Stimulated activated CD8-positive, alpha-beta memory T cell treated with anti-CD3 and anti-CD28 coated beads, Interleukin-15, amount 100 ng/mL, for 1 hour (primary cell): ENCODE data around the gene ARF6.
"Not testable (repeated sequence)": the region's sequence is repeated elsewhere in the genome, so short reads cannot be mapped to it uniquely, and the experiment has no call there.

Experiments used
- DNase-seq: peaks from one replicate; pipeline ENCODE4 v3.0.0-alpha.2; 2020; ENCODE audit warnings: low read depth

ARF6 gene

DNA sequence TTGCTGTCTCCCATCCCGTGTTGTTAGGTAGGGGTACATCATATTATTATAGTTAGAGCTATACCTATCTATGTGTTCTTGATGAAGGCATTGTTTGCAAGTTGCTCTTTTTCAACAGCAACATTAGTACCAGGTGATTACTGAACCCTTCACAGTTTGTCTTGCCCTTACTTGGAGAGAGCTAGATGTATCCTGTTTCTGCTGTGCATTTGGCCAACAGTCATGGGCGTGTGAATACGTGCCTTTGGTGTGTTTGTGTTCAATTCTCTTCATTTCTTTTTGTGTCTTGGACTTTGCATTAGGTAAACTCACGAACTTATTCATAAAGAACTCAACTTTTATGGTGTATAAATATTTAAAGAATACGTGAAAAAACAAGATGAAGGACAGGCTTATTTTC lies 14.3 kb downstream of the ARF6 start:
- DNase-seq, result no peak

DNA sequence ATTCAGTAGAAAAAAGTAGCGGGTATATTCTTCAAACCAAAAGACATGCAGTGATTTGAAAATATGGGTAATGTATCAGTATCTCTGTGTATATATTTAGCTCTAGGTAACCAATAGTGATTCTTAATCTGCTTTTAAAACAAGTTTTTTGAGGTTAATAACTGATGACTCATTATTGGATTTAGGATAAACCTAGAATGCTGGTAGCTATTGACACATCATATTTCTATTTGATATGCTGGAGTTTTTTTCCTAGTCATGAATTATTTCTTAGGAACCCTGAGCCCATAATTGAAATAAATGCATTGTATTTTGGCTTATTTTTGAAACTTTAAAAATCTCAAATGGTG lies 15.5 kb downstream of the ARF6 start:
- no peak for DNase-seq

DNA sequence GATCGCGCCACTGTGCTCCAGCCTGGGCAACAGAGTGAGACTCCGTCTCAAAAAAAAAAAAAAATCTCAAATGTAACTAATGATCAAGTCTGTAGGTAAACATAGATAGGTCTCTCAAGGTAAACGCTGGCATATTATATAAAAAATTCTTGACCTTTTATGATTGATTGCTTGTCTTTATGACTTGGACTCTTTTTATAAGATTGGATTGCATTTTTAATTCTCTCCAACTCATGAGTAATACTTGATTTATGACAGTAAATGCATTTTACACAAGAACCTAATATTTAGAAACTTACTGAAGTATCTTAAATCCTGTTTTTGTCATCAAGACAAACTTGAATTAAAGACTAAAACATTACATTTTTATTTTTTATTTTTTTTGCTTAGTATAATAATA lies 16.1 kb downstream of the ARF6 start:
- no peak for DNase-seq

DNA sequence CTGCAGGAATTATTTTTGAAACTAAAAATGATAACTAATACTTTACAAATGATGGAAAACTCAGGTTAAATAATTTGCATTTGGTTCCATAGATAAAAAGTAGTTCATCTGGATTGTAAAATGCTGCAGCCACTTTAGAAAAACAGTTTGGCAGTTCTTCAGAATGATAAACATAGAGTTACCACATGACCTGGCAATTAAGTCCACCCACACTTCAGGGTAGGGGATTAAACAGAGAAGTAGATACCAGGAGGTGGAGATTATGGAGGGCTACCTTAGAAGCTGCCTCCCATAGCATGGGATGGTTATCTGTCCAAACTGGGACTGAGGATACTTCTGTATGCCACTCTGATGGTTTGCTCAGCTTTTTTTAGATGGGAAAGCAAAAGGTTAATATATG lies 22.2 kb downstream of the ARF6 start:
- no peak for DNase-seq

DNA sequence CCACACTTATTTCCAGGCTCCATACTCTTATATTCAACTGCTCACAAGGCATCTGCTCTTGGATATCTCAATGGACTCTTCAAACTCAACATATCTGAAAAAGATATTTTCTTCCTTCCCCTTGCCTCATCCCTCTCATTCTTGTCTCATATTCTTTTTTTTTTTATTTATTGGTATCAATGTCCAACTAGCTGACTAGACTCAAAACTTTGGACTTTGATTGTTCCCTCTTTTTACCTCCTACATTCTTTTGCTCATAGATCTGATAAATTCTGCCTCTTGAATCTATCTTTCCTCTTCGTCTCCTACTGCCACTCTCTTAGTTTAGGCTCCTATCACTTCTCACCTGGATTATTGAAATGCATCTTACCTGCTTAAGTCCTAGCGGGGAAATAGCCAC lies 25.8 kb downstream of the ARF6 start:
- no peak for DNase-seq

DNA sequence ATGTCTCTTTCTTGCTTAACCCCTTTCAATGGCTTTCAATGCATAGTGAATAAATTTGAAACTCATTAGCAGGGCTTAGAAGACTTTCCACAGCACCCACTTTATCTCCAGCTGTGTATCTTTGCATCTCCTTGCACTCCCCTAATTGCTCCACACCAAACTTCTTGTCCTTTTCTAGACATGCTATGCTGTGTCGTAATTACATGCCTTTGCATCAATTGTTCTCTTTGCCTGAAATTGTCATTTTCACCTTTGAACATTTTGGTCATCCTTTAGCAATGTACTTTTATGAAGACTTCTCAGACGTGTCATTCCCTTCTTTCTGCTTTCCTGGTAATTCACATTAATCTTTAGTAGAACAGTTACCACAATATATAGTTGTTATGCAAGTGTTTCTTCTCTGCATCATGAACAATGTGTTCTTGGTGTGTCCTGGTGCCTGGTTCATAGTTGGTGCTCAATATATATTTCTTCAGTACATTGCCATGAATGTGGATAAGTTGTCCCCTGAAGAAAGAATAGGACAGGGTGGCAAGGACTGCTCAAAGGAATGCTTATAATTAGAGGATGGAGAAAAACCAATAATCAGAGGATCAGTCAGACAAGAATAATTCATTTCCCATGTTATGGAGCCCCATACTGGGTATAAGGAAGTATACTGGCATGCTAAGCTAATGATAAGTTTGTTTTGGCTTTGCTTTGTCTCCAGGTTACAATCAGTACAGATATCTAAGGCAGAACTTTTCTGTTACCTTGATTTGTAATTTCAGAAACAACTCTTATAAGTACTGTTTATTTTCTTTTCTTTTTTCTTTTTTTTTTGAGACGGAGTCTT lies 27.2 kb downstream of the ARF6 start:
- DNase-seq, result no peak

DNA sequence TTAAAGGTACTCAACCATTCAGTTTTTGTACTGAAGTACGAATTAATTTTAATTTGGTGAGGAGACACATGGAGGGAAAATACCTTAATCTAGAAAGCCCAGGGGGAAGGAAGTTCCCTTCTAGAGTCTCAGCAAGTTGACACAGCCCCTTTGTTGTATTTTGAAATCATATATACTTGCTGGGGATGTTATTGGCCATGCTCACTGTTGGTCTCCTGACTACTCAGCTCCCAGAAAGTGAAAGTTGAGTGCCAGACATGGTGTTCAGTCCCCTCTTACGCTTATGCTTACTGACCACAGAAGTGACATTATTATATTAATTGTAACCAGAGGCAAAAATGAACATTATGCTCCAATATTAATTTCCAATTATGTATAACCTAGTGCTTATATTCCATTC lies 28.1 kb downstream of the ARF6 start:
- DNase-seq, result no peak

DNA sequence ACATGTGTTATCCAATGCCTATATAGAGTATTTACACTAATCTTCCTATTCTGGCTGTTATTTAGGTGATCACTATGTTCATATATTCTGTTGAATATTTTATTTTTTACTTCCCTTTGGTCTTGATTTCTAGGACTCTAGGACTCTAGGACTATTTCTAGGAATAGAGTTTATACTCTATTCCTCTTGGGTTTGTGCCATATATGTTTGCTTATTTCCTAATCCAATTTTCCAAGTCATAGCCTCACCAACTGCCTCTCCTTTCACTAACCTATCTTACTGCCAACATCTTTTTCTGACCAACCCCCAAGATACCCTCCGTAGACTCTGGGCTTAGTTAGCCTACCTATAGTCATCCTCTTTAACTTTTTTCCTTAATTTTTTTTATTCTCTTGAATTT lies 28.5 kb downstream of the ARF6 start:
- no peak for DNase-seq

DNA sequence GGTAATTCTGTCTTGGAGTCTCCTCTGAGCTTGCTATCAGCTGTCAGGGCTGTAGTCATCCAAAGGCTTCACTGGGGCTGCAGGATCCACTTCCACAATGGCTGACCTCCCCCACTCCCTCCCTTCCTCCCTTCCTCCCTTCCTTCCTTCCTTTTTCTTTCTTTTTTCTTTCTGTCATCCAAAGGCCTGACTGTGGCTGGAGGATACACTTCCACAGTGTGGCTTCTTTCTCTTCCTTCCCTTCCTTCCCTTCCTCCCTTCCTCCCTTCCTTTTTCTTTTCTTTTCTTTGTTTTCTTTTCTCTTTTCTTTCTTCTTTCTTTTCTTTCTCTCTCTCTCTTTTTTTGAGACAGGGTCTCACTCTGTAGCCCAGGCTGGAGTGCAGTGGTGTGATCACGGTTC lies 30.6 kb downstream of the ARF6 start:
- DNase-seq, result no peak

DNA sequence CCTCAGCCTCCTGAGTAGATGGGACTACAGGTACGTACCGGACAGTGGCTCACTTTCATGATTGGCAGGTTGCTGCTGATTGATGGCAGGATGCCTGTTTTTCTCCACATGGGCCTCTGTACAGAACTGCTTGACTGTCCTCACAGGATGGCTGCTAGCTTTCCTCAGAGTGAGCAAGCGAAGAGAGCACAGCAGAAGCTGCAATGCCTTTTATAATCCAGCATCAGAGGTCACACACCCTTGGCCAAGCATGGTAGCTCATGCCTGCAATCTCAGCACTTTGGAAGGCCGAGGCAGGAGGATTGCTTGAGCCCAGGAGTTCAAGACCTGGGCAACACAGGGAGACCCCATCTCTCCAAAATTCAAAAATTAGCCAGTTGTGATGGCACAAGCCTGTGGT lies 31.0 kb downstream of the ARF6 start:
- no peak for DNase-seq

DNA sequence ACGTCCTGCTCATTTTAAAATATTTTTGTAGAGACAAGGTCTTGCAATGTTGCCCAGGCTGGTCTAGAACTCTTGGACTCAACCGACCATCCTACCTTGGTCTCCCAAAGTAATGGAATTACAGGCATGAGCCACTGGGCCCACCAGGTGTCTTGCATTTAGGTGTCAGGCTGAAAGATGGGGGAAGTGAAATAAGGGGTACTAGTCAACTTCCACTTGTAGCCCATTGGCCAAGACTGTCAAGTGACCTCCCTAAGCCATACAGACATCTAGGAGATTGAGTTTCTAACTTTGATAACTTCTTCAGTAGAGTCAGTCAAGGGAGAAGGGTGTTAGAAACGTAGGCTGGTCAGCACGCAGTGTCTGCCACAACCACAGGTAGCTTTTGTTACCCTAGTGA lies 32.0 kb downstream of the ARF6 start:
- no peak for DNase-seq

DNA sequence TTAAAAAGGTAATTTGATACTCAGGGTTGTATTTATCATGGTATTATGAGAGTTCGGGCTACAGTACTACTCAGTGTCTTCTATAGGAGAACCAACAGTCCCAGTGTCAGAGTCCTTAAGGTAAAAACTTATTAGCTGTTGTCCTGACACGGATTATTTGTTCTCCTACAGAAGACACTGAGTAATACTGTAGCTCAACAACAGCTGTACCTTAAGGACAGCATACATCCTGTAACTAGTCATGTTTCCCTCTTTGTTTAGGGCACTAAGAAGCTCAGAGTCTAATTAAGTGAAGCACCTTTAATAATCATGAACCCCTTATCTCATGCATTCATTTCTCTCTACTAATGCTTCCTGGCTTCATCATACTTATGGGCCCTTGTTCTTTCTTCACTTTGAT lies 33.9 kb downstream of the ARF6 start:
- DNase-seq, result no peak

DNA sequence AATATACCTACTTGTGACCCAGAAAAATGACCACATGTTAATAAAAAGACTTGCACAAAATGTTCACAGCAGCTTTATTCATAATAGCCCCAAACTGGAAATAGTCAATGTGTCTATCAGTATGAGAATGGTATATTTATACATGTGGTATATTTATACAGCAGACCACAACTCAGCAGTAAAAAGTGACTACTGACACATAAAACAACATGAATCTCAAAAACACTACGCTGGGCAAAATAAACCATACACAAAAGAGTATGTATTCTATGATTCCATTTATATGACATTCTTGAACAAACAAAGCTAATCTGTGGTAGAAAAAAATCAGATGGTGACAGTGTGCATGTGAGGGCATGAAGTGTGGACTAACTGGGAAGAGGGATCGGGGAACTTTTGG lies 35.1 kb downstream of the ARF6 start:
- no peak for DNase-seq

DNA sequence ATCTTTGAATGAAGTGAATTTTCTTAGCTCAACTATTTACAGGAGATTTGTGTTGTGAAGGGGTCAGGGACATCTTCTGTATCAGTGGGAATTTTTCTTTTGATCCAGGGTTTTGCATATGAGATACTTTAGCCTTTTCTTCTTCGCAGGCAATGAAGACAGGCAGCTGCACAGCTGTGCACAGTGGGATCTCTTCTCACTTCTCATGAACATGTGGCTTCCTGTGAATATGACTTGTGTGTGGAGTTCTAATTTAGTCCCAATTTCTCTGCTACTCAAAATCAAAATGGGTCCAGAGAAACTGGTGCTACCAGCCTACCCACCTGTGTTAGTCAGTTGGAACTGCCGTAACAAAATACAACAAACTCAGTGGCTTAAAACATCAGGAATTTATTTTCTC lies 37.8 kb downstream of the ARF6 start:
- no peak for DNase-seq

DNA sequence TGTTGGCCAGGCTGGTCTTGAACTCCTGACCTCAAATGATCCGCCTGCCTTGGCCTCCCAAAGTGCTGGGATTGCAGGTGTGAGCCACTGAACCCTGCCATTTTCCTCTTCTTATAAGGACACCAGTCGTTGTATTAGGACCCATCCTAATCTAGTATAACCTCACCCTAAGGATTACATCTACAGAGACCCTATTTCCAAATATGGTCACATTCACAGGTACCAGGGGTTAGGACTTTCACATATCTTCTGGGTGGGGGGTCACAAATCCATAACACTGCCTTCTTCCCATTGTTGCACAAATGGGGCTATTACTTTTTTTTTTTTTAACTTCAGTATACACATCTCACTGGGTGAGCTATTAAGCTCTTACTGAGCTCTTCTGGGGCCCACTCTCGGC lies 38.6 kb downstream of the ARF6 start:
- no peak for DNase-seq

DNA sequence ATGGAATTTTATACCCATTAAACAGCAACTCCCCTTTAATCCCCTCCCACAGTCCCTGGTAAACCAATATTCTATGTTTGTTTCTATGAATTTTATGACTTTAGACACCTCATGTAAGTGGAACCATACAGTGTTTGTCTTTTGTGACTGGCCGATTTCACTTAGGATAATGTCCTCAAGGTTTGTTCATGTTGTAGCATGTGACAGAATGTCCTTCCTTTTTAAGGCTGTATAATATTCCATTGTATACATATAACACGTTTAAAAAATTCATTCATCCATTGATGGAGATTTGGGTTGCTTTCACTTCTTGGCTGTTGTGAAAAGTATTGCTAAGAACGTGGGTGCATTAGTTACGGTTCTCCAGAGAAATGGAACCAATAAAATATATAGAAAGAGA lies 40.2 kb downstream of the ARF6 start:
- no peak for DNase-seq

DNA sequence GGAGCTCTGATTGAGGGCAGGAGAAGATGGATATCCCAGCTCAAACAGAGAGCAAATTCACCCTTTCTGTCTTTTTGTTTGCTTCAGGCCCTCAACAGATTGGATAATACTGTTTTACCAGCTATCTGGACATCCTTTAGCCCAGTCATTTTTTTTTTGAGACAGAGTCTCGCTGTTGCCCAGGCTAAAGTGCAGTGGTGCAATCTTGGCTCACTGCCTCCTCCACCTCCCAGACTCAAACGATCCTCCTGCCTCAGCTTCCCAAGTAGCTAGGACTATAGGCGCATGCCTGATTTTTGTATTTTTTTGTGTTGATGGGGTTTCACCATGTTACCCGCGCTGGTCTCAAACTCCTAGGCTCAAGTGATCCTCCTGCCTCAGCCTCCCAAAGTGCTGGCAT lies 40.8 kb downstream of the ARF6 start:
- DNase-seq, result no peak

DNA sequence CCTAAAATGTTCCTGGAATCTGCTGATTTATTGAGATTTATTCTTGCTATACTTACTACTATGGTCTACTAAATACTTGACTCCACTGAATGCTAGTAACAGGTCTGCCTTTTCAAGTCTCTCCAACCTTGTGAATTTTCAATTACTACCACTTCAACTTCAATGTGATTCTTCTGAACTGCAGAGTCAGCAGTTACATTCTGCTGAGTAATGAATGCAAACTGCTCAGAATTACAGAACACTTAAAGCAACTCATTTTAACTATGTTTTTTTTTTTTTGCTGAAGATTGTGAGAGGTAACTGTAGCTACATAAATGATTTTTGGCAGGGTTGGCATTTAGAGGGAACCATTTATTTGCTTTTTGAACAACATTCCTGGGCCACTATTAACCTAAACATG lies 41.8 kb downstream of the ARF6 start:
- no peak for DNase-seq

DNA sequence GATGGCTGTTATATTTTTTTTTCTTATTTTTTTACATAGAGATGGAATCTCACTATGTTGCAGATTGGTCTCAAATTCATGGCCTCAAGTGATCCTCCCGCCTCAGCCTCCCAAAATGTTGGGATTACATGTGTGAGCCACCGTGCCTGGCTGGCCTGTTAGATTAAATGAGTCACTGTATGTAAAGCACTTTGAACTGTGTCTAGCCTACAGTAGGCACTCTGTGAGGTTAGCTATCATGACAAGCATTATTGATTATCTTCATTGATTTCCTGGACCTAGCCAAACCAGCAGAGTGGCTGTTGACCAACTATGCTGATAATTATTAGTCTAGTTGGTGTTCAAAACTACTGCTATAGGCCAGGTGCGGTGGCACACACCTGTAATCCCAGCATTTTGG lies 42.6 kb downstream of the ARF6 start:
- no peak for DNase-seq

DNA sequence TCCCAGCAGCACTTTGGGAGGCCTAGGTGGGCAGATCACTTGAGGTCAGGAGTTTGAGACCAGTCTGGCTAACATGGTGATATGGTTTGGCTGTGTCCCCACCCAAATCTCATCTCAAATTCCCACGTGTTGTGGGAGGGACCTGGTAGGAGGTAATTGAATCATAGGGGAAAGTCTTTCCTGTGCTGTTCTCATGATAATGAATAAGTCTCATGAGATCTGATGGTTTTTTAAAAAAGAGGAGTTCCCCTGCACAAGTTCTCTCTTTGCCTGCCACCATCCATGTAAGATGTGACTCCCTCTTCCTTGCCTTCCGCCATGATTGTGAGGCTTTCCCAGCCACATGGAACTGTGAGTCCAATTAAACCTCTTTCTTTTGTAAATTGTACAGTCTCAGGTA lies 43.4 kb downstream of the ARF6 start:
- DNase-seq, result not testable (repeated sequence)

DNA sequence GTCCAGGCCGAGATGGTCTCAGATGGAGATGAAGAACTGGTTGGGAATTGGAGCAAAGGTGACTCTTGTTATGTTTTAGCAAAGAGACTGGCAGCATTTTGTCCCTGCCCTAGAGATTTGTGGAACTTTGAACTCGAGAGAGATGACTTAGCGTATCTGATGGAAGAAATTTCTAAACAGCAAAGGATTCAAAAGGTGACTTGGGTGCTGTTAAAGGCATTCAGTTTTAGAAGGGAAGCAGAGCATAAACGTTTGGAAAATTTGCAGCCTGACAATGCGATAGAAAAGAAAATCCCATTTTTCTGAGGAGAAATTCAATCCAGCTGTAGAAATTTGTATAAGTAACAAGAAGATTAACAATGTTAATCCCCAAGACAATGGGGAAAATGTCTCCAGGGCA lies 44.0 kb downstream of the ARF6 start:
- DNase-seq, result not testable (repeated sequence)

DNA sequence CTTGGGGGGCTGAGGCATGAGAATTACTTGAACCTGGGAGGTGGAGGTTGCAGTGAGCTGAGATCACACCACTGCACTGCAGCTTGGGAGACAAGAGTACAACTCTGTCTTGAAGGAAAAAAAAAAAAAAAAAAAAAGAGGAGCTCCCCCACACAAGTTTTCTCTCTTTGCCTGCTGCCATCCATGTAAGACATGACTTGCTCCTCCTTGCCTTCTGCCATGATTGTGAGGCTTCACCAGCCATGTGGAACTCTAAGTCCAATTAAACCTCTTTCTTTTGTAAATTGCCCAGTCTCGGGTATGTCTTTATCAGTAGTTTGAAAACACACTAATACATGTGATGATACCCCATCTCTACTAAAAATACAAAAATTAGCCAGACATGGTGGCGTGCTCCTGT lies 46.3 kb downstream of the ARF6 start:
- DNase-seq, result not testable (repeated sequence)

DNA sequence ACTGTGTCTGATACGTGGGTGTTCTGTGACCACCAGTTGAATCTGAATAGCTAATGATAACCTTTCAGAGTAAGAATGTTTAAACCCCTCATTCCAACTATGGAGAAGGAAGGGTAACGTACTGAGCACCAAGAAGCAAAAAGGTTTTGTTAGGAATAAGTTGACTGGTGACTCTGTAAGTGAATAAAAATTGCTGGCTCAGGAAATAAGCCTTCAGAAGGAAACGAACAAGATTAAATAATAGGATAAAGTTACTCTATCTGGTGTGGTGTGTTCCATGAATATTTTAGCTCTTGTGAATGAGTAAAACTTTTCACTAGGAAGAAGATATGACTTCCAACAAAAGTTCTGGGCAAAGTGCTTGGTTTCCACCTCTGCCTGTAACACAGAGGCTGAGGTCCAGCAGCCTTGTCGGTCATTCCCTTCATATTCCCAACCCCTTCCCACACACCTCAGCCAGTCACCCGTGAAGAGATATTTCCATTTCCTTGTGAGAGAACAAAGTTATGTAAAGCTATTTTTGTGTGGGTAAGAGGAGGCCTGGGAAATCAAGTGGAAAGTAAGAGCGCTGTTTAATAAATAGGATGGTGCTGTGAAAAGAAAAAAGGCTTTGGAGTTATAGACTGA lies 47.1 kb downstream of the ARF6 start:
- DNase-seq, result no peak

DNA sequence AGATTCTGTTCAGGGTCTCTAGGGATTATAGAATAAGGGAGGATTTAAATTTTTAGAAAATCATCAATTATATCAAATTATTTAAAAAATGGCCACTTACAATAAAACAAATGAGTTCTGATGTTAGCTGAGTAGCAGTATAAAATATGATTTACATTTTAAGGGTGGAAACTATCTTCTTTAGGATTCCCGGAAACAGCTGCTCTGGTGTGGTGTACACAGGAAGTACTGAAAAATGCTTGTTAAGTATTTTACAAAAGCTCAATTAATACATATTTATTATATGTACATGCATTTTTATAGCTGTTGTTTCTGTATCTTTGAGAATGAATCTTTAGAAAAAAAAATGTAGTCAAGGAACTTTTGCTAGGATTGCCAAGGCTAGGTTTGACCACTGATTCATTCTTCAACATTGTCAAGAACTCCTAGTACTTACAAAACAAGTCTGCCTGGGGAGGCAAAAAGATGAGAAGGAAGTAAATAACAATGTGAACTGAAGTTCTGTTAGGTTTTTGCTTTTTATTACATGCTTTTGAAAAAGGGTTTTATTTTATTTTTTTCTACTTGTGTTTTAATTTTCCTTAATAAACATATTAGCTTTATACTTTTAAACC lies 48.0 kb downstream of the ARF6 start:
- DNase-seq, result no peak
